ENCODE results near the gene TAS2R50.

- TF ChIP-seq CTCF (IDR thresholded peaks at IDR 0.05) (no peak), POLR2A (IDR thresholded peaks at IDR 0.05) (no peak)
Observed at GRCh38 chr12:10939163-10939562, 47.5 kb downstream of the TAS2R50 start, which contains the start of gene TAS2R14.
